ENCODE measurements around the gene RPL39L. TPM values are rescaled to one million over a fixed set of nuclear protein-coding genes. Genes with fewer than 3 reads are reported as not detected.

RPL39L gene
- total RNA-seq, 4 donors from 2014 or later: 1.5 TPM; not detected in 3

GRCh38 chr3:187167777-187168176, 28.5 kb upstream of the RPL39L start:
- no peak for TF ChIP-seq CTCF (IDR thresholded peaks at IDR 0.05)
- no peak for TF ChIP-seq POLR2A (IDR thresholded peaks at IDR 0.05)
- Histone ChIP-seq H3K27me3 (no peaks in the 10 kb centered on the region), H3K36me3 (no peaks in the 10 kb centered on the region), H3K4me1 (no peaks in the 10 kb centered on the region), H3K27ac (no peak overlapping the region), H3K9me3 (no peaks in the 10 kb centered on the region), H3K4me3 (no peak overlapping the region)
- DNase-seq: no peak

- TF ChIP-seq CTCF (IDR thresholded peaks at IDR 0.05) (no peak), POLR2A (IDR thresholded peaks at IDR 0.05) (no peak)
- no peaks in the 10 kb centered on the region for H3K36me3 ChIP-seq
- H3K27ac ChIP-seq: no peak overlapping the region
These were observed 27.5 kb upstream of the RPL39L start for GRCh38 chr3:187166750-187167149.

DNA sequence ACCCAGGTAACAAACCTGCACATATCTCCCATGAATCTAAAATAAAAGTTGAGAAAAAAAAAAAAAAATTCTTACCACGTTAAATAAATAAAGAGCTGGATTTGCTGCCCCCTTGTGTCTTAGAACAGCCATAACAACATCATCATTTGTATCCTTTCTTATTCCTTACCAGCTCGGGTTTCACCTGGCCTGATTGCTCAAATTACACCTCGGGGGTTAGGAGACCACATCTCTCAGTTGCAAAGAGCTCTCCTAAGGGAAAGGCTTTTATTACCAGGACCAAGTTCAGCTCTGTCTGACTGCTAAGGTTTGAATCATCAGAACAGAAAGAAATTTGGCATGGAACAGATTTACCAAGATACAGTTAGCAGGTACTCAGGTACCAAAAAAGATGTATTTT, 25.8 kb upstream of the RPL39L start:
- no peaks in the 10 kb centered on the region for H3K36me3 ChIP-seq
- TF ChIP-seq POLR2A (IDR thresholded peaks at IDR 0.05) (no peak), CTCF (IDR thresholded peaks at IDR 0.05) (peak; percentile 52 to 81 (median 70))
- DNase-seq: peak in 2 of 3 donors; percentile 28 to 53
- no peak overlapping the region for H3K4me3 ChIP-seq
- no peaks in the 10 kb centered on the region for H3K27me3 ChIP-seq
- no peaks in the 10 kb centered on the region for H3K4me1 ChIP-seq
- H3K27ac ChIP-seq: no peak overlapping the region
- H3K9me3 ChIP-seq: no peaks in the 10 kb centered on the region

More at GRCh38 chr3:187166750-187167149, 27.5 kb upstream of the RPL39L start:
- Histone ChIP-seq H3K4me1 (no peaks in the 10 kb centered on the region), H3K27me3 (no peaks in the 10 kb centered on the region), H3K4me3 (no peak overlapping the region), H3K9me3 (no peaks in the 10 kb centered on the region)
- no peak for DNase-seq

GRCh38 chr3:187162265-187162953, 23.1 kb upstream of the RPL39L start:
- no peaks in the 10 kb centered on the region for H3K27me3 ChIP-seq
- no peaks in the 10 kb centered on the region for H3K4me1 ChIP-seq
- no peak overlapping the region for H3K27ac ChIP-seq
- no peak for DNase-seq
- H3K36me3 ChIP-seq: no peaks in the 10 kb centered on the region
- no peak overlapping the region for H3K4me3 ChIP-seq
- no peaks in the 10 kb centered on the region for H3K9me3 ChIP-seq
- TF ChIP-seq CTCF (IDR thresholded peaks at IDR 0.05): no peak
- TF ChIP-seq POLR2A (IDR thresholded peaks at IDR 0.05): no peak

GRCh38 chr3:187161556-187161955, 22.3 kb upstream of the RPL39L start:
- no peak for TF ChIP-seq POLR2A (IDR thresholded peaks at IDR 0.05)
- no peak for TF ChIP-seq CTCF (IDR thresholded peaks at IDR 0.05)
- no peak for DNase-seq
- no peaks in the 10 kb centered on the region for H3K4me1 ChIP-seq
- H3K36me3 ChIP-seq: no peaks in the 10 kb centered on the region
- H3K27ac ChIP-seq: no peak overlapping the region
- no peaks in the 10 kb centered on the region for H3K9me3 ChIP-seq
- no peaks in the 10 kb centered on the region for H3K27me3 ChIP-seq
- no peak overlapping the region for H3K4me3 ChIP-seq

All from Peyer's patch (tissue), 4 donors.